HL-60 (cell line): ENCODE data around the gene ARHGAP10.
A peak's percentile ranks its signal among the peaks of the same experiment; 100 is the strongest.

Experiments used
- DNase-seq, 2 experiments: peaks; one replicate each; pipeline ENCODE4 v3.0.0-alpha.2; 2010 to 2020; ENCODE audit warnings: low read depth in 1 of 2, low spot score in 1 of 2
- H3K27ac ChIP-seq: fragments of 250-450 bp; sonication (Bioruptor Pico); replicated peaks from 2 replicates; pipeline ENCODE4 v1.5.1; 2020; ENCODE audit warnings: mild to moderate bottlenecking, moderate library complexity
- H3K27me3 ChIP-seq: fragments of 250-450 bp; sonication (Bioruptor Pico); 2 replicates; pipeline ENCODE4 v1.5.1; 2021; ENCODE audit warnings: mild to moderate bottlenecking, moderate library complexity; ENCODE audit not compliant: insufficient read depth, poor library complexity, severe bottlenecking
- H3K4me3 ChIP-seq: replicated peaks from 2 replicates; pipeline ENCODE4 v1.5.1; 2011; ENCODE audit warnings: mild to moderate bottlenecking, control low read depth, low read length; ENCODE audit not compliant: insufficient read depth
- GABPA ChIP-seq: IDR thresholded peaks from 2 replicates; pipeline ENCODE4 v1.6.1; 2012; ENCODE audit warnings: low read depth
- POLR2AphosphoS5 ChIP-seq: IDR thresholded peaks from 2 replicates; pipeline ENCODE4 v1.6.1; 2012; ENCODE audit warnings: low read depth
- SPI1 ChIP-seq: IDR thresholded peaks from 2 replicates; pipeline ENCODE4 v1.6.1; 2012; ENCODE audit warnings: low read depth, mild to moderate bottlenecking, borderline replicate concordance
- TF ChIP-seq, protein P1 (sequence below): IDR thresholded peaks from 2 replicates; pipeline ENCODE4 v1.6.1; 2012; ENCODE audit warnings: low read depth; ENCODE audit not compliant: insufficient replicate concordance
- TF ChIP-seq, protein P2 (sequence below): IDR thresholded peaks from one replicate; pipeline ENCODE4 v1.5.1; 2011; ENCODE audit warnings: low read length, control low read depth, inconsistent platforms; ENCODE audit not compliant: insufficient read depth

The ARHGAP10 gene

DNA sequence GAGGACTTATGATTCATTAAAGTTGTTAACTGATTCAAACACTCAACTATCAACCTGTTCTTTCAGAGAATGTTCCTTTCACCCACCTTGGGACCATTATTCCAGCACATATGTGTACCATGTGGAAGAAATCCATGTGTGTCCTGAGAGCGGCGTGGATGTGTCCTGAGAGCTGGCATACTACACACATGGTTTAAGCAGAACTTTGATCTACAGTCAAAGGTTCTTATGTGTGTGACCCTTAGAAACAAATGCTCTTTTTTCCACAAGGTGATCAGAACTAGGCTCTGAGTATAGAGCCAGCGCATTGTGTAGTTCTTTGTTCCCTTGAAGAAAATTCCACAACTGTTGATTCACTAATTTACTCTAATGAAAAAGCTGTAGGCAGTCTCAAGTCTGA lies 378.3 kb downstream of the ARHGAP10 start:
- Histone ChIP-seq H3K27me3 (no peaks in the 10 kb centered on the region), H3K27ac (no peak overlapping the region), H3K4me3 (no peak overlapping the region)
- DNase-seq, result no peak
- TF ChIP-seq GABPA, result no peak
- TF ChIP-seq, protein P1, sequence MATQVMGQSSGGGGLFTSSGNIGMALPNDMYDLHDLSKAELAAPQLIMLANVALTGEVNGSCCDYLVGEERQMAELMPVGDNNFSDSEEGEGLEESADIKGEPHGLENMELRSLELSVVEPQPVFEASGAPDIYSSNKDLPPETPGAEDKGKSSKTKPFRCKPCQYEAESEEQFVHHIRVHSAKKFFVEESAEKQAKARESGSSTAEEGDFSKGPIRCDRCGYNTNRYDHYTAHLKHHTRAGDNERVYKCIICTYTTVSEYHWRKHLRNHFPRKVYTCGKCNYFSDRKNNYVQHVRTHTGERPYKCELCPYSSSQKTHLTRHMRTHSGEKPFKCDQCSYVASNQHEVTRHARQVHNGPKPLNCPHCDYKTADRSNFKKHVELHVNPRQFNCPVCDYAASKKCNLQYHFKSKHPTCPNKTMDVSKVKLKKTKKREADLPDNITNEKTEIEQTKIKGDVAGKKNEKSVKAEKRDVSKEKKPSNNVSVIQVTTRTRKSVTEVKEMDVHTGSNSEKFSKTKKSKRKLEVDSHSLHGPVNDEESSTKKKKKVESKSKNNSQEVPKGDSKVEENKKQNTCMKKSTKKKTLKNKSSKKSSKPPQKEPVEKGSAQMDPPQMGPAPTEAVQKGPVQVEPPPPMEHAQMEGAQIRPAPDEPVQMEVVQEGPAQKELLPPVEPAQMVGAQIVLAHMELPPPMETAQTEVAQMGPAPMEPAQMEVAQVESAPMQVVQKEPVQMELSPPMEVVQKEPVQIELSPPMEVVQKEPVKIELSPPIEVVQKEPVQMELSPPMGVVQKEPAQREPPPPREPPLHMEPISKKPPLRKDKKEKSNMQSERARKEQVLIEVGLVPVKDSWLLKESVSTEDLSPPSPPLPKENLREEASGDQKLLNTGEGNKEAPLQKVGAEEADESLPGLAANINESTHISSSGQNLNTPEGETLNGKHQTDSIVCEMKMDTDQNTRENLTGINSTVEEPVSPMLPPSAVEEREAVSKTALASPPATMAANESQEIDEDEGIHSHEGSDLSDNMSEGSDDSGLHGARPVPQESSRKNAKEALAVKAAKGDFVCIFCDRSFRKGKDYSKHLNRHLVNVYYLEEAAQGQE, result no peak

DNA sequence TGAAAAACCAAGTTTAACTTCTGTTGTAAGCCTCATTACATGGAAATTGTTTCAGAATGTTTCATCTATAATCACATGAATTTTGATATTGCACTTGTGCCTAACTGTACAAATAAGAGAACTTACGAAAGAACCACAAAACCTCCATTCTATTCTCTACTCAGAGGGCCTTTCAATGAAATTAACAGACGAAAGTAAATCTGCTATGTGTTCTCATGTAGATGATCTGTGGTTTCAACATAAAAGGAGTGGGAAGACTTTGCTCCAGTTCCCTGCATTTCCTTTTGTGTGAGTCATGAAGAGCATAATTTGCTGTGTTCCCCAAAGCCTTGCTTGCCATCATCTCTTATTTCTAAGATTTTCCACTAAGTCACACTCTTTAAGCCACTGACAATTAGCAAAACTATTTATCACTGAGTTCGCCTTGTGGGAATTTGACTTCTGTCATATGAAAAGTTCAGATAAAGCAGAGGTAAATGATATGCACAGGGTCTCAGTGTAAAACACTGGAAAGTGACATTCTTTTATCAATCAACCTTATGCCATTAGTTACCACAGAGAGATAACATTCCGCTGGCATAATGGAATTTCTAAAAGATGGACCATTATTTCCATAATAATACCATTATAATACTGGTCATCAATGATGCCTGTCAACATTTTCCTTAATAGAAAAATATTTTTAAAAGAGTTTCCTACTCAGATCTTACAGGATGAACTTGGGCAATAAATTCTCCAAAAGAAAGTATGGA lies 380.5 kb downstream of the ARHGAP10 start:
- Histone ChIP-seq H3K27ac (no peak overlapping the region), H3K27me3 (no peaks in the 10 kb centered on the region), H3K4me3 (no peak overlapping the region)
- peak in 1 of 2 experiments; percentile 8 for DNase-seq
- no peak for TF ChIP-seq GABPA
- no peak for TF ChIP-seq SPI1
- no peak for TF ChIP-seq POLR2AphosphoS5
- TF ChIP-seq, protein P1, result no peak

DNA sequence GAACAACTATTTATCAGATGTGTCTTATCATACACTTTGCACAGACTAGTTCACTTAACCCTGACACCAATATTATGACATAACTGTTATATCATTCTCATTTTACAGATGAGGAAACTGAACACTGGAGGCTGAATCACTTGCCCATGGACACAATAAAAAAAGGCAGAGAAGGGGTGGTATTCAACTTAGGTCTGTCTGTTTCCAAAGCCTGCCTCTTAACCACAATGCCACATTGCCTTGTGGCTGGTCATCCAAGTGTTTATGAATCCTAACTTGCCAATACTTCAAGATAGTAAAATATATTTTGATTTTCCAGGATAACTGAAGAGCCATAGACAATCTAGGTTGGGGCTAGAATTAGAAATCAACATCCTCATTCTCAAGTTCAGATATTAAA lies 382.5 kb downstream of the ARHGAP10 start:
- H3K27me3 ChIP-seq, result no peaks in the 10 kb centered on the region
- no peak overlapping the region for H3K27ac ChIP-seq
- no peak overlapping the region for H3K4me3 ChIP-seq
- DNase-seq, result no peak
- TF ChIP-seq SPI1 (no peak), POLR2AphosphoS5 (no peak), GABPA (no peak)
- TF ChIP-seq, protein P2, sequence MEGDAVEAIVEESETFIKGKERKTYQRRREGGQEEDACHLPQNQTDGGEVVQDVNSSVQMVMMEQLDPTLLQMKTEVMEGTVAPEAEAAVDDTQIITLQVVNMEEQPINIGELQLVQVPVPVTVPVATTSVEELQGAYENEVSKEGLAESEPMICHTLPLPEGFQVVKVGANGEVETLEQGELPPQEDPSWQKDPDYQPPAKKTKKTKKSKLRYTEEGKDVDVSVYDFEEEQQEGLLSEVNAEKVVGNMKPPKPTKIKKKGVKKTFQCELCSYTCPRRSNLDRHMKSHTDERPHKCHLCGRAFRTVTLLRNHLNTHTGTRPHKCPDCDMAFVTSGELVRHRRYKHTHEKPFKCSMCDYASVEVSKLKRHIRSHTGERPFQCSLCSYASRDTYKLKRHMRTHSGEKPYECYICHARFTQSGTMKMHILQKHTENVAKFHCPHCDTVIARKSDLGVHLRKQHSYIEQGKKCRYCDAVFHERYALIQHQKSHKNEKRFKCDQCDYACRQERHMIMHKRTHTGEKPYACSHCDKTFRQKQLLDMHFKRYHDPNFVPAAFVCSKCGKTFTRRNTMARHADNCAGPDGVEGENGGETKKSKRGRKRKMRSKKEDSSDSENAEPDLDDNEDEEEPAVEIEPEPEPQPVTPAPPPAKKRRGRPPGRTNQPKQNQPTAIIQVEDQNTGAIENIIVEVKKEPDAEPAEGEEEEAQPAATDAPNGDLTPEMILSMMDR, result no peak
- TF ChIP-seq, protein P1, result no peak

DNA sequence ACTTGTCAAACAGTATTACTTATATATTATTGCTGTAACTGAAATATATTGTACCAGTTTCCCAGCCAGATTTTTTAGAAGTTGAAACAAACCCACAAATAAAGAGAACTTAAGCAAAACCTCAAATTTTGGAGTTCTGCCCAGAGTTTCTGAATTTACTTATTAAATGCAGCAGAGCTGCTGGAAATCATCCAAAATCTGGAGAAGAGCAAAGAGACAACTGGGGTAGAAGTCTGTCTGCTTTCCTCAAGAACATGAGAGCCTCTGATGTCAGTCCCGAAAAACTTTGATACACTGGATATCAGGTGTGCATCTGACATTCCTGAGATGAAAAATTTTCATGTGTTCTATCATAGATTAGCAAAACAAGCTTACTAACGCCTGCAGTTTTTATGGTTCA lies 384.4 kb downstream of the ARHGAP10 start:
- Histone ChIP-seq H3K4me3 (no peak overlapping the region), H3K27me3 (no peaks in the 10 kb centered on the region), H3K27ac (no peak overlapping the region)
- DNase-seq, result peak in 1 of 2 experiments; percentile 10
- TF ChIP-seq, protein P2, result no peak
- TF ChIP-seq SPI1, result no peak
- TF ChIP-seq POLR2AphosphoS5, result no peak
- TF ChIP-seq, protein P1, result no peak
- no peak for TF ChIP-seq GABPA
